Breast epithelium (tissue), 4 donors: ENCODE data around the gene DMD. TPM values are rescaled to one million over a fixed set of nuclear protein-coding genes. Genes with fewer than 3 reads are reported as not detected.

ENCODE experiments used
- DNase-seq, 2 donors: peaks; one replicate each; pipeline ENCODE4 v3.0.0-alpha.2; 2019; ENCODE audit warnings: low spot score in 2 of 2
- H3K27ac ChIP-seq, 2 donors: fragments of 200-600 bp; sonication (generic) in 1 of 2; one replicate each; pipeline ENCODE4 v1.5.1; 2016 to 2019; ENCODE audit warnings: mild to moderate bottlenecking in 1 of 2
- H3K27me3 ChIP-seq, 2 donors: fragments of 200-600 bp; sonication (generic) in 1 of 2; one replicate each; pipeline versions ENCODE4 v1.5.1 to v1.6.0; 2017 to 2019; ENCODE audit warnings: control low read depth in 1 of 2, mild to moderate bottlenecking in 1 of 2
- H3K36me3 ChIP-seq: fragments of 200-600 bp; one replicate; pipeline ENCODE4 v1.5.1; 2019
- H3K4me1 ChIP-seq, 2 donors: fragments of 200-600 bp; sonication (generic); one replicate each; pipeline ENCODE4 v1.5.1; 2016 to 2019; ENCODE audit warnings: control low read depth in 1 of 2
- H3K4me3 ChIP-seq, 3 donors: fragments of 200-600 bp; sonication (generic); 1 replicate in 2 of 3; 2 replicates in 1 of 3; pipeline ENCODE4 v1.5.1; 2016 to 2019; ENCODE audit warnings: mild to moderate bottlenecking in 3 of 3, moderate library complexity in 2 of 3
- H3K9me3 ChIP-seq, 2 donors: fragments of 200-600 bp; sonication (generic) in 1 of 2; one replicate each; pipeline ENCODE4 v1.5.1; 2016 to 2019; ENCODE audit warnings: control low read depth in 1 of 2
- POLR2A ChIP-seq: fragments of 450-650 bp; IDR thresholded peaks from one replicate; pipeline ENCODE4 v1.6.1; 2016; ENCODE audit warnings: antibody characterized with exemption, mild to moderate bottlenecking, moderate library complexity
- POLR2AphosphoS5 ChIP-seq, 3 donors: sonication (generic); formaldehyde crosslinking; IDR thresholded peaks; one replicate each; pipeline ENCODE4 v1.6.1; 2017; ENCODE audit warnings: antibody characterized with exemption in 3 of 3
- intact Hi-C: fragments of 100-400 bp; cut with DNase I; formaldehyde crosslinking; loops from one replicate; pipeline ENCODE4 v1.15.1; 2023; ENCODE audit warnings: low total_unique reads
- total RNA-seq, 3 donors: library from RNA; depleted of rRNA; stranded (reverse); fragments of >200 nt; gene quantifications; one replicate each; pipeline ENCODE4 v1.1.0, GENCODE V29; 2016
- TF ChIP-seq, protein P1 (sequence below), 3 donors: fragments of 450-650 bp; IDR thresholded peaks; one replicate each; pipeline ENCODE4 v1.5.1; 2016 to 2017; ENCODE audit warnings: antibody characterized with exemption in 3 of 3, mild to moderate bottlenecking in 3 of 3, moderate library complexity in 3 of 3

The DMD gene
- total RNA-seq, 3 donors from 2014 or later: 57.0 to 135 (median 65.2) TPM

DNA sequence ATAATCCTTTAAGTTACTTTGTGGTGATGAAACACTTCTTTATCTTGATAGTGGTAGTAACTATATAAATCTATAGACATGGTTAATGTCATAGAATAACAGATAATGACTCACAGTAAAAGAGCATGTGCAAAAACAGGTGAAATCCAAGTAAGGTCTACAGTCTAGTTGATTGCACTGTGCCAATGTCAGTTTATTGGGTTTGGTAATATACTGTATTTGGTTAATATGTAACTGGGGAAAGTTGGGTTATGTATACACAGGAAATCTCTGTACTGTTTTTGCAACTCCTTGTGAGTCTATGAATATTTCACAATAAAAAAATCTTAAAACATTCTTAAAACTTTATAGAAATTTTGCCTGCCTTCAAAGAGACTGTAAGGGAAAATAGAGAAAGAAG lies 1071.9 kb downstream of the DMD start:
- TF ChIP-seq POLR2AphosphoS5 (IDR thresholded peaks at IDR 0.05) (no peak), POLR2A (no peak)
- TF ChIP-seq, protein P1, sequence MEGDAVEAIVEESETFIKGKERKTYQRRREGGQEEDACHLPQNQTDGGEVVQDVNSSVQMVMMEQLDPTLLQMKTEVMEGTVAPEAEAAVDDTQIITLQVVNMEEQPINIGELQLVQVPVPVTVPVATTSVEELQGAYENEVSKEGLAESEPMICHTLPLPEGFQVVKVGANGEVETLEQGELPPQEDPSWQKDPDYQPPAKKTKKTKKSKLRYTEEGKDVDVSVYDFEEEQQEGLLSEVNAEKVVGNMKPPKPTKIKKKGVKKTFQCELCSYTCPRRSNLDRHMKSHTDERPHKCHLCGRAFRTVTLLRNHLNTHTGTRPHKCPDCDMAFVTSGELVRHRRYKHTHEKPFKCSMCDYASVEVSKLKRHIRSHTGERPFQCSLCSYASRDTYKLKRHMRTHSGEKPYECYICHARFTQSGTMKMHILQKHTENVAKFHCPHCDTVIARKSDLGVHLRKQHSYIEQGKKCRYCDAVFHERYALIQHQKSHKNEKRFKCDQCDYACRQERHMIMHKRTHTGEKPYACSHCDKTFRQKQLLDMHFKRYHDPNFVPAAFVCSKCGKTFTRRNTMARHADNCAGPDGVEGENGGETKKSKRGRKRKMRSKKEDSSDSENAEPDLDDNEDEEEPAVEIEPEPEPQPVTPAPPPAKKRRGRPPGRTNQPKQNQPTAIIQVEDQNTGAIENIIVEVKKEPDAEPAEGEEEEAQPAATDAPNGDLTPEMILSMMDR (IDR thresholded peaks at IDR 0.05): no peak
- H3K36me3 ChIP-seq: no peaks in the 10 kb centered on the region
- H3K27ac ChIP-seq: no peak overlapping the region
- H3K4me3 ChIP-seq: no peak overlapping the region
- H3K27me3 ChIP-seq: no peaks in the 10 kb centered on the region
- H3K9me3 ChIP-seq: no peaks in the 10 kb centered on the region
- intact Hi-C loops: no loop called here
- H3K4me1 ChIP-seq: no peaks in the 10 kb centered on the region
- no peak for DNase-seq

DNA sequence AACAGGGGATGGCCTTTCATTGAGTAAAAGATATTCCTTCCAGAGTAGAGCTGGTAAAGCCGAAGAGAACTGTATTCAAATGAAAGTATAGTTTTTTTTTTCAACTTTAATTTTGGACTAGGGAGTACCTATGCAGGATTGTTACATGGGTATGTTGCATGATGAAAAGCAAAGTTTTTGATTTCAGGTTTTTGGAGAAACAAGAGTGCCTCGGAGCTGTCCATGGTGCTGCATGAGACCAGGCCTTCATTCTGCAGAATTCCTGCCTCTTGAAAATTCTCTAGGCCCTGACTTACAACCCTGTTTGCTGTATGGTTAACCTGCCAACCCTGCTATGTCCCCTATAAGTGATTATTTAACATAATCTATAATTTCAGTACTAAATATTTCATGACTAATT lies 1073.8 kb downstream of the DMD start:
- no peaks in the 10 kb centered on the region for H3K9me3 ChIP-seq
- H3K36me3 ChIP-seq: no peaks in the 10 kb centered on the region
- no peak overlapping the region for H3K4me3 ChIP-seq
- no peak overlapping the region for H3K27ac ChIP-seq
- DNase-seq: no peak
- peaks cover 0 to 4% of the 10 kb centered on the region in 2 donors for H3K27me3 ChIP-seq
- TF ChIP-seq POLR2AphosphoS5 (IDR thresholded peaks at IDR 0.05) (no peak), POLR2A (no peak)
- TF ChIP-seq, protein P1 (IDR thresholded peaks at IDR 0.05): no peak
- intact Hi-C loops: no loop called here
- H3K4me1 ChIP-seq: no peaks in the 10 kb centered on the region

DNA sequence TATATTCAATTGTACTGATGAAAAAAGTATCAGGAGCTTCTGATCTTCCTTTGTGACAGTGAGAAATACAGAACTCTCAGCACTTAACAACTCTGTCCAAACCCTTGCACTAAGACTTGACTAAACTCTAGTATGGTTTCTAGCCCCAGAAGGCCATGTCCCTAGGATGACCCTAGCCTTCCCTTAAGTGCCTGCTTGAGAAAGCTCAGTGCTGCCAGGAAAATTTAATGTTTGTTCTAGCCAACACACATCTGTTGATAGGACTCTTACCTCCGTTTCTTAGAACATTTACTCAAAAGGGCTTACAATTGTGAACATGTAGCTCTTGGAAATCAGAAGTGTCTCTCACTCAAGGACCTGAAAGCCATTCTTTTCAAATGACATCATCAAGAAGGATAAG lies 1084.4 kb downstream of the DMD start:
- intact Hi-C loops: no loop called here
- no peaks in the 10 kb centered on the region for H3K36me3 ChIP-seq
- TF ChIP-seq POLR2AphosphoS5 (IDR thresholded peaks at IDR 0.05) (no peak), POLR2A (no peak)
- TF ChIP-seq, protein P1 (IDR thresholded peaks at IDR 0.05): no peak

DNA sequence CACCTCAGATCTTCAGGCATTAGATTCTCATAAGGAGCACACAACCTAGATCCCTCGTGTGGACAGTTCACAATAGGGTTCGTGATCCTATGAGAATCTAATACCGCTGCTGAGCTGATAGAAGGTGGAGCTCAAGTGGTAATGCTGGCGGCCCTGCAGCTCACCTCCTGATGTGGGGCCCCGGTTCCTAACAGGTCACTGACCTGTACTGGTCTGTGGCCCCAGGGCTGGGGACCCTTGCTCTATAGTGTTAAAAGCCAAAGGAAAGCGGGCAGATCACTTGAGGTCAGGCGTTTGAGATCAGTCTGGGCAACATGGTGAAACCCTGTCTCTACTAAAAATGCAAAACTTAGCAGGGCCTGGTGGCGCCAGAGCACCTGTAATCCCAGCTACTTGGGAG lies 1092.5 kb downstream of the DMD start:
- no peaks in the 10 kb centered on the region for H3K36me3 ChIP-seq
- H3K9me3 ChIP-seq: no peaks in the 10 kb centered on the region
- H3K27ac ChIP-seq: no peak overlapping the region
- no peak for DNase-seq
- H3K4me3 ChIP-seq: no peak overlapping the region
- H3K27me3 ChIP-seq: peaks cover 0 to 11% of the 10 kb centered on the region in 2 donors
- no peak for TF ChIP-seq POLR2AphosphoS5 (IDR thresholded peaks at IDR 0.05)
- intact Hi-C loops: loop anchor here (5.0 kb wide), 1 partner anchor 268 kb away; no protein-coding TSS in a partner anchor
- H3K4me1 ChIP-seq: no peaks in the 10 kb centered on the region

More for the DNA sequence above, 1084.4 kb downstream of the DMD start:
- Histone ChIP-seq H3K27ac (no peak overlapping the region), H3K4me1 (no peaks in the 10 kb centered on the region), H3K4me3 (no peak overlapping the region), H3K27me3 (no peaks in the 10 kb centered on the region), H3K9me3 (no peaks in the 10 kb centered on the region)
- no peak for DNase-seq

DNA sequence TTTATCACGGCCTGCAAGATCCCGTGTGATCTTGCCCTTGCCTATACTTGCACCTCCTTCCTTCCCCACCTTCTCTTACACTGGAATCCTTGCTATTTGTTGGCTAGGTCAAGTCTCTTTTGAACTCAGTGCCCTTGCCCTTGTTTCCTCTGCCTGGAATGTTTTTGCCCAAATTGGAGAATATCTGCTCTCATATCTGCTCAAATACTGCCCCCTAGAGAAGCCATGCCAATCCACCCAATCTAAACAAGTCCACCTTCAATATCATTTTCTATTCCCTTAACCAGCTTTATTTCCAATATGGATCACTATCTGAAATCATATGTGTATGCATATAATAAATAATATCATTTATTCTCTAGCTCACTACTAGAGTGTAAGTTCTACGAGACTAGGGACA lies 1095.3 kb downstream of the DMD start:
- H3K27ac ChIP-seq: no peak overlapping the region
- TF ChIP-seq POLR2A (no peak), POLR2AphosphoS5 (IDR thresholded peaks at IDR 0.05) (no peak)
- TF ChIP-seq, protein P1 (IDR thresholded peaks at IDR 0.05): no peak
- intact Hi-C loops: loop anchor here (5.0 kb wide), 1 partner anchor 271 kb away; no protein-coding TSS in a partner anchor
- H3K27me3 ChIP-seq: peaks cover 0 to 11% of the 10 kb centered on the region in 2 donors
- H3K36me3 ChIP-seq: no peaks in the 10 kb centered on the region
- no peak overlapping the region for H3K4me3 ChIP-seq
- DNase-seq: no peak
- no peaks in the 10 kb centered on the region for H3K9me3 ChIP-seq
- no peaks in the 10 kb centered on the region for H3K4me1 ChIP-seq

DNA sequence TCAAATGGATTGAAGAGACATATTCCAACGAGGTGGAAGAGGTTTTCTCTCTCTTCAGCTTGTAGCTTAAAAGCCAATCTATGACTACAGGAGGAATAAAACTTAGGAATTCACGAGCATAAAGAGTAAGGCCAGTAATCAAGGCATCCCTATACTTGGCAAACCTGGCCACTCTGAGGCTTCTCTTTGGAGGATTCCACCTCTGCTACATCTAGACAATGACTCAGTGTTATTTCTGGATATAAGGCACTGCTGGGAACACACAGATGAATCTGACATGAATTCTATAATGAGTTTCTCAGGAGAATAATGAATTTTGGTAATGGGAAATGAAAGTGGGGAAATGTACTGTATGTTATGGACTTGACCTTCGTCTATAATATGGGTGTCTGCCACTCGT lies 1123.7 kb downstream of the DMD start:
- Histone ChIP-seq H3K9me3 (peaks cover 0 to 3% of the 10 kb centered on the region in 2 donors), H3K27ac (no peak overlapping the region), H3K36me3 (no peaks in the 10 kb centered on the region), H3K27me3 (no peaks in the 10 kb centered on the region), H3K4me1 (no peaks in the 10 kb centered on the region), H3K4me3 (no peak overlapping the region)
- TF ChIP-seq, protein P1 (IDR thresholded peaks at IDR 0.05): no peak
- TF ChIP-seq POLR2A: no peak
- no peak for TF ChIP-seq POLR2AphosphoS5 (IDR thresholded peaks at IDR 0.05)
- no peak for DNase-seq
- intact Hi-C loops: no loop called here
